Activated naive CD4-positive, alpha-beta T cell treated with anti-CD3 and anti-CD28 coated beads, Interleukin-2, amount 10 ng/mL, durations not matched to agents 7 days and 5 days (primary cell): ENCODE data around the gene ZNF554.

Experiments used
- CTCF ChIA-PET: fragments of 350-600 bp; sonication (Branson Sonifier 250); formaldehyde crosslinking; loops from one replicate; lab custom pipeline; 2021; ENCODE audit warnings: antibody characterized with exemption; lab: Charles Lee
- DNase-seq: peaks from one replicate; pipeline ENCODE4 v3.0.0-alpha.2; 2020
- H3K27ac Mint-ChIP-seq: one replicate; pipeline ENCODE4 v1.8.0; 2021; ENCODE audit warnings: mild to moderate bottlenecking, moderate library complexity, mixed read lengths
- H3K27me3 Mint-ChIP-seq: one replicate; pipeline ENCODE4 v1.8.0; 2021; ENCODE audit warnings: mild to moderate bottlenecking, mixed read lengths
- H3K36me3 Mint-ChIP-seq: one replicate; pipeline ENCODE4 v1.8.0; 2021; ENCODE audit warnings: mixed read lengths
- H3K4me1 Mint-ChIP-seq: one replicate; pipeline ENCODE4 v1.8.0; 2021; ENCODE audit warnings: mixed read lengths
- H3K4me3 Mint-ChIP-seq: one replicate; pipeline ENCODE4 v1.8.0; 2021; ENCODE audit warnings: mild to moderate bottlenecking, moderate library complexity, mixed read lengths
- H3K9me3 Mint-ChIP-seq: one replicate; pipeline ENCODE4 v1.8.0; 2021; ENCODE audit warnings: mixed read lengths

ZNF554 gene

GRCh38 chr19:2796659-2797266 is 22.9 kb upstream of the ZNF554 start:
- H3K27me3 Mint-ChIP-seq, result no peaks in the 10 kb centered on the region
- CTCF ChIA-PET, result interaction anchor here (0.9 kb wide), 1 partner anchor 22 kb away, joined by 3 read pairs; no protein-coding TSS in a partner anchor
- no peak overlapping the region for H3K4me3 Mint-ChIP-seq
- no peaks in the 10 kb centered on the region for H3K9me3 Mint-ChIP-seq
- H3K36me3 Mint-ChIP-seq, result peaks cover 26% of the 10 kb centered on the region
- H3K27ac Mint-ChIP-seq, result no peak overlapping the region
- DNase-seq, result no peak
- H3K4me1 Mint-ChIP-seq, result no peaks in the 10 kb centered on the region

- Mint-ChIP-seq H3K27ac (no peak overlapping the region), H3K27me3 (no peaks in the 10 kb centered on the region), H3K9me3 (no peaks in the 10 kb centered on the region), H3K4me3 (no peak overlapping the region), H3K36me3 (peaks cover 26% of the 10 kb centered on the region), H3K4me1 (no peaks in the 10 kb centered on the region)
- CTCF ChIA-PET, result interaction anchor here (0.9 kb wide), 1 partner anchor 22 kb away, joined by 3 read pairs; no protein-coding TSS in a partner anchor
- DNase-seq, result no peak
These were observed 22.4 kb upstream of the ZNF554 start for GRCh38 chr19:2797280-2797679.

- no peak for DNase-seq
- H3K36me3 Mint-ChIP-seq, result peaks cover 27% of the 10 kb centered on the region
- H3K9me3 Mint-ChIP-seq, result no peaks in the 10 kb centered on the region
- CTCF ChIA-PET, result no interaction called here
- no peak overlapping the region for H3K27ac Mint-ChIP-seq
- H3K4me1 Mint-ChIP-seq, result no peaks in the 10 kb centered on the region
- no peaks in the 10 kb centered on the region for H3K27me3 Mint-ChIP-seq
- no peak overlapping the region for H3K4me3 Mint-ChIP-seq
These were observed 21.4 kb upstream of the ZNF554 start for GRCh38 chr19:2798158-2798685.

GRCh38 chr19:2798733-2799132 is 20.9 kb upstream of the ZNF554 start:
- Mint-ChIP-seq H3K27ac (no peak overlapping the region), H3K27me3 (no peaks in the 10 kb centered on the region)
- CTCF ChIA-PET, result no interaction called here

GRCh38 chr19:2799273-2800020 is 20.2 kb upstream of the ZNF554 start:
- H3K4me3 Mint-ChIP-seq, result no peak overlapping the region
- H3K4me1 Mint-ChIP-seq, result no peaks in the 10 kb centered on the region
- DNase-seq, result no peak
- peaks cover 24% of the 10 kb centered on the region for H3K36me3 Mint-ChIP-seq
- no peaks in the 10 kb centered on the region for H3K27me3 Mint-ChIP-seq
- CTCF ChIA-PET, result no interaction called here
- H3K9me3 Mint-ChIP-seq, result no peaks in the 10 kb centered on the region
- no peak overlapping the region for H3K27ac Mint-ChIP-seq

More at GRCh38 chr19:2798733-2799132, 20.9 kb upstream of the ZNF554 start:
- Mint-ChIP-seq H3K9me3 (no peaks in the 10 kb centered on the region), H3K4me3 (no peak overlapping the region), H3K36me3 (peaks cover 24% of the 10 kb centered on the region), H3K4me1 (no peaks in the 10 kb centered on the region)
- DNase-seq, result no peak

GRCh38 chr19:2800506-2800905 is 19.2 kb upstream of the ZNF554 start:
- H3K27ac Mint-ChIP-seq, result no peak overlapping the region
- no peaks in the 10 kb centered on the region for H3K27me3 Mint-ChIP-seq
- no peaks in the 10 kb centered on the region for H3K4me1 Mint-ChIP-seq
- H3K4me3 Mint-ChIP-seq, result no peak overlapping the region
- DNase-seq, result no peak
- CTCF ChIA-PET, result no interaction called here
- H3K36me3 Mint-ChIP-seq, result peaks cover 23% of the 10 kb centered on the region
- no peaks in the 10 kb centered on the region for H3K9me3 Mint-ChIP-seq

GRCh38 chr19:2802826-2803225 is 16.8 kb upstream of the ZNF554 start:
- Mint-ChIP-seq H3K4me3 (no peak overlapping the region), H3K36me3 (peaks cover 15% of the 10 kb centered on the region), H3K4me1 (no peaks in the 10 kb centered on the region), H3K27me3 (no peaks in the 10 kb centered on the region), H3K27ac (no peak overlapping the region), H3K9me3 (no peaks in the 10 kb centered on the region)
- no peak for DNase-seq
- CTCF ChIA-PET, result no interaction called here

- Mint-ChIP-seq H3K4me3 (no peak overlapping the region), H3K4me1 (no peaks in the 10 kb centered on the region), H3K36me3 (peaks cover 16% of the 10 kb centered on the region), H3K9me3 (no peaks in the 10 kb centered on the region), H3K27ac (no peak overlapping the region), H3K27me3 (no peaks in the 10 kb centered on the region)
- CTCF ChIA-PET, result no interaction called here
- no peak for DNase-seq
These were observed 16.0 kb upstream of the ZNF554 start for GRCh38 chr19:2803486-2804155.

GRCh38 chr19:2804156-2805004 is 15.3 kb upstream of the ZNF554 start:
- no peak overlapping the region for H3K27ac Mint-ChIP-seq

GRCh38 chr19:2805261-2805900 is 14.3 kb upstream of the ZNF554 start:
- H3K9me3 Mint-ChIP-seq, result no peaks in the 10 kb centered on the region
- CTCF ChIA-PET, result no interaction called here
- no peaks in the 10 kb centered on the region for H3K4me1 Mint-ChIP-seq
- H3K4me3 Mint-ChIP-seq, result no peak overlapping the region
- H3K27me3 Mint-ChIP-seq, result no peaks in the 10 kb centered on the region
- peaks cover 22% of the 10 kb centered on the region for H3K36me3 Mint-ChIP-seq
- H3K27ac Mint-ChIP-seq, result no peak overlapping the region
- DNase-seq, result no peak

More at GRCh38 chr19:2804156-2805004, 15.3 kb upstream of the ZNF554 start:
- H3K36me3 Mint-ChIP-seq, result peaks cover 22% of the 10 kb centered on the region
- no peaks in the 10 kb centered on the region for H3K4me1 Mint-ChIP-seq
- H3K27me3 Mint-ChIP-seq, result no peaks in the 10 kb centered on the region
- CTCF ChIA-PET, result no interaction called here
- H3K9me3 Mint-ChIP-seq, result no peaks in the 10 kb centered on the region
- no peak for DNase-seq
- H3K4me3 Mint-ChIP-seq, result no peak overlapping the region

- Mint-ChIP-seq H3K27me3 (no peaks in the 10 kb centered on the region), H3K36me3 (peaks cover 19% of the 10 kb centered on the region), H3K9me3 (no peaks in the 10 kb centered on the region), H3K4me1 (no peaks in the 10 kb centered on the region), H3K4me3 (no peak overlapping the region), H3K27ac (no peak overlapping the region)
- DNase-seq, result no peak
- CTCF ChIA-PET, result no interaction called here
These were observed 13.5 kb upstream of the ZNF554 start for GRCh38 chr19:2805991-2806649.

- Mint-ChIP-seq H3K9me3 (no peaks in the 10 kb centered on the region), H3K4me3 (no peak overlapping the region), H3K36me3 (peaks cover 17% of the 10 kb centered on the region), H3K4me1 (no peaks in the 10 kb centered on the region), H3K27ac (no peak overlapping the region), H3K27me3 (no peaks in the 10 kb centered on the region)
- DNase-seq, result no peak
- CTCF ChIA-PET, result interaction anchor here (0.7 kb wide), 1 partner anchor 144 kb away, joined by 3 read pairs; no protein-coding TSS in a partner anchor
These were observed 12.8 kb upstream of the ZNF554 start for GRCh38 chr19:2806736-2807378.
